Measurements from ENCODE around the gene LPO.

DNA sequence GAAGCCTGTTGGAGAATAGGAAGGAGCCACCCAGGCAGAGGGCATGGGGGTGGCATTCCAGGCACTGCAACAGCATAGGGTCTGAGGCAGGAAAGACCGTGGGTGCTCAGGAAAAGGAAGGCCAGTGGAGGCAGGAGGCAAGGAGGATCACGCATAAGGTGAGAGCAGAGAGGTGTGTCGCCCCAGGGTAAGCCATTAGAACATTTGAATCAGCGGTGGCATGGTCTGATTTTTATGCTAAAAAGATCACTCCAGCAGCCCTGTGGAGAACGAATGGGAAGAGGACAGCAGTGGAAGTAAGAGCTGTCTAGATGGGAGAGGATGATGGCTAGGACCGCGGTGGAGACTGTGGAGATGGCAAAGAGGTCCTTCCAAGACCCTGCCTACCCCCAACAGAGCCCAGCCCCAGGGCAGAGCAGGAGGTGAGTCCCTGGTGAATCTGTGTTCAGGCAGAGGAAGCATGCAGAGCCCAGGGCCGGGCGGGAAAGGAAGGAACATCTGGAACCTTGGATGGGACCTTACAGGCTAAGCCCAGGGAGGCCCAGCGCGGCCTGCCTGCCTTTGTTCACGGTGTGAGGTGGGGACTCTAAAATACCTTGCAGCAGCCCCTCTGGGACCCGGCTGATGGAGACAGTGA, 7.8 kb downstream of the LPO start:
- TF ChIP-seq EZH2 (IDR thresholded peaks at IDR 0.05; ENCODE audit: low read length, missing control alignments) = no peak
- TF ChIP-seq, protein P1, sequence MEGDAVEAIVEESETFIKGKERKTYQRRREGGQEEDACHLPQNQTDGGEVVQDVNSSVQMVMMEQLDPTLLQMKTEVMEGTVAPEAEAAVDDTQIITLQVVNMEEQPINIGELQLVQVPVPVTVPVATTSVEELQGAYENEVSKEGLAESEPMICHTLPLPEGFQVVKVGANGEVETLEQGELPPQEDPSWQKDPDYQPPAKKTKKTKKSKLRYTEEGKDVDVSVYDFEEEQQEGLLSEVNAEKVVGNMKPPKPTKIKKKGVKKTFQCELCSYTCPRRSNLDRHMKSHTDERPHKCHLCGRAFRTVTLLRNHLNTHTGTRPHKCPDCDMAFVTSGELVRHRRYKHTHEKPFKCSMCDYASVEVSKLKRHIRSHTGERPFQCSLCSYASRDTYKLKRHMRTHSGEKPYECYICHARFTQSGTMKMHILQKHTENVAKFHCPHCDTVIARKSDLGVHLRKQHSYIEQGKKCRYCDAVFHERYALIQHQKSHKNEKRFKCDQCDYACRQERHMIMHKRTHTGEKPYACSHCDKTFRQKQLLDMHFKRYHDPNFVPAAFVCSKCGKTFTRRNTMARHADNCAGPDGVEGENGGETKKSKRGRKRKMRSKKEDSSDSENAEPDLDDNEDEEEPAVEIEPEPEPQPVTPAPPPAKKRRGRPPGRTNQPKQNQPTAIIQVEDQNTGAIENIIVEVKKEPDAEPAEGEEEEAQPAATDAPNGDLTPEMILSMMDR (conservative IDR thresholded peaks at IDR 0.05 in 1 of 2, IDR thresholded peaks at IDR 0.05 in 1 of 2; ENCODE audit: low read depth in 1 of 2, low read length in 2 of 2) = no peak
